ENCODE results near the gene SLC22A5.

SLC22A5 gene

DNA sequence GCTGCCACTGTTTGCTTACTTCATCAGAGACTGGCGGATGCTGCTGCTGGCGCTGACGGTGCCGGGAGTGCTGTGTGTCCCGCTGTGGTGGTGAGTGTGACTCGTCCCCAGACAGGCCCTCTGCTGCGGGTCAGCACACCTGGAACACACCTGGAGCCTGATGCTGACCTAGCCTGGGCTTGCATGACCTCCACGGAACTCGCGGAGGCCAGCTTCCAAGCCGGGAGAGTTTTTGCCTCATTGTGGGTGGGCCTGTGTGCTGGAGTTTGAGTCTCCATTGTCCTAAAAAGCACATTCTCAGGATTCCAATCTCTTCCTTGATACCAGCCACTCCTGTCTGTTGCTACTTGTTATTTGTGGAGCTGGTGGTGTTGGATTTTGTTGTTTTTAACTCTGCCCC, 47.2 kb upstream of the SLC22A5 start:
- Histone ChIP-seq H3K9me3 (ENCODE audit: insufficient read depth, low read depth, low read length) (no peaks in the 10 kb centered on the region), H3K4me3 (ENCODE audit: low read length, poor library complexity, severe bottlenecking) (no peak overlapping the region), H3K9ac (ENCODE audit: low read depth, low read length, poor library complexity, severe bottlenecking) (no peak overlapping the region)

GRCh38 chr5:132323202-132323601, 46.3 kb upstream of the SLC22A5 start:
- TF ChIP-seq EZH2phosphoT487 (IDR thresholded peaks at IDR 0.05; ENCODE audit: borderline replicate concordance) (no peak), CTCF (conservative IDR thresholded peaks at IDR 0.05; ENCODE audit: low read length) (no peak)
- no peak overlapping the region for H3K9ac ChIP-seq (ENCODE audit: low read depth, low read length, poor library complexity, severe bottlenecking)

More for the DNA sequence above, 47.2 kb upstream of the SLC22A5 start:
- H3K27me3 ChIP-seq (ENCODE audit: insufficient read depth, low read length, poor library complexity, severe bottlenecking), result no peaks in the 10 kb centered on the region
- H3K4me1 ChIP-seq (ENCODE audit: insufficient read depth, low read length, poor library complexity, severe bottlenecking), result no peaks in the 10 kb centered on the region
- TF ChIP-seq EZH2phosphoT487 (IDR thresholded peaks at IDR 0.05; ENCODE audit: borderline replicate concordance) (no peak), CTCF (conservative IDR thresholded peaks at IDR 0.05; ENCODE audit: low read length) (no peak)
- no peaks in the 10 kb centered on the region for H3F3A ChIP-seq (ENCODE audit: low read depth)
- H3K79me2 ChIP-seq (ENCODE audit: insufficient read depth, low read length), result no peaks in the 10 kb centered on the region
- no peak overlapping the region for H2AFZ ChIP-seq (ENCODE audit: low read length)
- no peaks in the 10 kb centered on the region for H4K20me1 ChIP-seq (ENCODE audit: insufficient read depth, low read length, poor library complexity, severe bottlenecking)
- no peaks in the 10 kb centered on the region for H3K9me2 ChIP-seq (replicated peaks; ENCODE audit: low read depth, low read length)
- H3K4me2 ChIP-seq (ENCODE audit: low read depth, low read length, poor library complexity, severe bottlenecking), result no peak overlapping the region
- H3K36me3 ChIP-seq (ENCODE audit: insufficient read depth, low read length), result no peaks in the 10 kb centered on the region

GRCh38 chr5:132325691-132326090, 43.8 kb upstream of the SLC22A5 start:
- no peaks in the 10 kb centered on the region for H3K36me3 ChIP-seq (ENCODE audit: insufficient read depth, low read length)
- H3K79me2 ChIP-seq (ENCODE audit: insufficient read depth, low read length), result no peaks in the 10 kb centered on the region
- H4K20me1 ChIP-seq (ENCODE audit: insufficient read depth, low read length, poor library complexity, severe bottlenecking), result no peaks in the 10 kb centered on the region
- H3K9me3 ChIP-seq (ENCODE audit: insufficient read depth, low read depth, low read length), result no peaks in the 10 kb centered on the region
- no peak overlapping the region for H3K9ac ChIP-seq (ENCODE audit: low read depth, low read length, poor library complexity, severe bottlenecking)
- no peak overlapping the region for H2AFZ ChIP-seq (ENCODE audit: low read length)
- TF ChIP-seq CTCF (conservative IDR thresholded peaks at IDR 0.05; ENCODE audit: low read length), result no peak
- TF ChIP-seq EZH2phosphoT487 (IDR thresholded peaks at IDR 0.05; ENCODE audit: borderline replicate concordance), result no peak
- no peaks in the 10 kb centered on the region for H3F3A ChIP-seq (ENCODE audit: low read depth)
- no peaks in the 10 kb centered on the region for H3K9me2 ChIP-seq (replicated peaks; ENCODE audit: low read depth, low read length)
- H3K4me1 ChIP-seq (ENCODE audit: insufficient read depth, low read length, poor library complexity, severe bottlenecking), result no peaks in the 10 kb centered on the region
- no peak overlapping the region for H3K4me2 ChIP-seq (ENCODE audit: low read depth, low read length, poor library complexity, severe bottlenecking)
- no peak overlapping the region for H3K4me3 ChIP-seq (ENCODE audit: low read length, poor library complexity, severe bottlenecking)
- no peaks in the 10 kb centered on the region for H3K27me3 ChIP-seq (ENCODE audit: insufficient read depth, low read length, poor library complexity, severe bottlenecking)

More at GRCh38 chr5:132323202-132323601, 46.3 kb upstream of the SLC22A5 start:
- Histone ChIP-seq H3K27me3 (ENCODE audit: insufficient read depth, low read length, poor library complexity, severe bottlenecking) (no peaks in the 10 kb centered on the region), H3K9me3 (ENCODE audit: insufficient read depth, low read depth, low read length) (no peaks in the 10 kb centered on the region), H3K4me2 (ENCODE audit: low read depth, low read length, poor library complexity, severe bottlenecking) (no peak overlapping the region), H3K4me1 (ENCODE audit: insufficient read depth, low read length, poor library complexity, severe bottlenecking) (no peaks in the 10 kb centered on the region), H3F3A (ENCODE audit: low read depth) (no peaks in the 10 kb centered on the region), H3K79me2 (ENCODE audit: insufficient read depth, low read length) (no peaks in the 10 kb centered on the region), H3K4me3 (ENCODE audit: low read length, poor library complexity, severe bottlenecking) (no peak overlapping the region), H3K9me2 (replicated peaks; ENCODE audit: low read depth, low read length) (no peaks in the 10 kb centered on the region), H4K20me1 (ENCODE audit: insufficient read depth, low read length, poor library complexity, severe bottlenecking) (no peaks in the 10 kb centered on the region), H3K36me3 (ENCODE audit: insufficient read depth, low read length) (no peaks in the 10 kb centered on the region), H2AFZ (ENCODE audit: low read length) (no peak overlapping the region)
